ENCODE results near the gene AP3M1.
"Not testable (repeated sequence)": the region's sequence is repeated elsewhere in the genome, so short reads cannot be mapped to it uniquely, and the experiment has no call there.

The AP3M1 gene, protein sequence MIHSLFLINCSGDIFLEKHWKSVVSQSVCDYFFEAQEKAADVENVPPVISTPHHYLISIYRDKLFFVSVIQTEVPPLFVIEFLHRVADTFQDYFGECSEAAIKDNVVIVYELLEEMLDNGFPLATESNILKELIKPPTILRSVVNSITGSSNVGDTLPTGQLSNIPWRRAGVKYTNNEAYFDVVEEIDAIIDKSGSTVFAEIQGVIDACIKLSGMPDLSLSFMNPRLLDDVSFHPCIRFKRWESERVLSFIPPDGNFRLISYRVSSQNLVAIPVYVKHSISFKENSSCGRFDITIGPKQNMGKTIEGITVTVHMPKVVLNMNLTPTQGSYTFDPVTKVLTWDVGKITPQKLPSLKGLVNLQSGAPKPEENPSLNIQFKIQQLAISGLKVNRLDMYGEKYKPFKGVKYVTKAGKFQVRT

DNA sequence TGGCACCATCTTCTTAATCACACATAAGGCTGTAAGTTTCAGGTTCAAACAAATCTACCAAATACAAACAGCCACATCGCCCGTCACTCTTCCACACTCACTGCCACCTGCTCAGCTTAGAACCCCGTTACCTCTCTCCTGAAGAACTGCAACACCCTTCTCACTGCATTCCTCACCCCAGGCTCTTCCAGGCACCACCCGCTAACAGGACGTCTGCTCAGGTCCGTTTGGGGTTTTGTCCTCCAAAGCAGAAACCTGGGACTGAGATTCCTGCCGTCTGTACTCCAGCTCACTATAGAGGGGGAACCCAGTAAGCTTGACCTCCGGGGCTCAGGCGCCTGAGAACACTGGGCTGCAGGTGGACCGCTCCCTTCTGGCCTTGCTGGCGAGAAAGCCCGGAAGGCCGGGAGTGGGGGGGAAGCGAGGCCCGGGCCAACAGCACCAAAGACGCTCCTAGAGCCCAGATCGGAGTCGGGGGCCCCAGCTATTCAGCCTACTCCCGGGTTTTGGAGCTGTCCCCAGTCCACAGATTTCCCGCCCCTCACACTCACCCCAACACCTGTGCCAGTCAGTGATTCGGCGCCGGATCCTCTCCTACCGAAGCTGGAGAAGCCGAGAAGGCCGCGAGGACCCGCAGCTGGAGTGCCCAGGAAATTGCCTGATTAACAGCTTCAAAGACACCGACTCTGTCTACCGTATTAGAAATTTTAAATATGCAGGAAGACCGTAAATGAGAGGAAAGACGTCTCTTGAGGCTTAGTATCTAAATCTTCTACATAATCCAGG is at the start of gene AP3M1:
TSS of gene AP3M1 (minus strand) at position 625 of the 786 bp plus-strand sequence. CDS start 12,449 bp downstream, outside the sequence.
- DNase-seq: no peak

DNA sequence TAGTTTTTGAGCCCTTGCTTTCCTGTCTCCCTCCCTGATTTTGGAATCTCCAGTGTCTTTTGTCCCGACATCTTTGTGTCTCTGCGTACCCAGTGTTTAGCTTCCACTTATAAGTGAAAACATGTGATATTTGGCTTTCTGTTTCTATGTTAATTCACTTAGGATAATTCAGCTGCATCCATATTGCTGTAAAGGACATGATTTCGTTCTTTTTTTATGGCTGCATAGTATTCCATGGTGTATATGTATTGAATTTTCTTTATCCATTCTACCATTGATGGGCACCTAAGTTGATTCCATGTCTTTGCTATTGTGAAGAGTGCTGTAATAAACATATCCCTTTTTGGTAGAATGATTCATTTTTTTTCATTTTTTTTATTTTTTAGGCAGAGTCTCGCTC is 48.7 kb upstream of the AP3M1 start:
- no peak for DNase-seq

DNA sequence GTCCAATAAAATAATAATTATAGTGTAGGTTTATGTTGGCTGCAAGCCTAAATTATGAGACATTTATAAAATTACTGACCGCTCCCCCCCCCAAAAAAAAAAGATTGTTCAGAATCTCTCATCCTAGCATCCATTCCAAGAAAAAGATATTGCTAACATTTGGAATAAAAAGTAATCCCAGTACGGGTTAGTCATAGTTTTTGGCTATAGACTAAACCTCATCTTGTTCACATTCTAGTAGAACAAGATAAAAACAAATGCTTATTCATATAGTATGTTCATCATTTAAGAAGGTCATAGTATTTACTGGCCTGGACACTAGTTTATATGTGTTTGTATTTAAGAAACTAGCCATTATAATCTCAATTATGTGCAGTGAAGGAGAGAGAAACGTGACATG is 44.4 kb upstream of the AP3M1 start:
- no peak for DNase-seq

DNA sequence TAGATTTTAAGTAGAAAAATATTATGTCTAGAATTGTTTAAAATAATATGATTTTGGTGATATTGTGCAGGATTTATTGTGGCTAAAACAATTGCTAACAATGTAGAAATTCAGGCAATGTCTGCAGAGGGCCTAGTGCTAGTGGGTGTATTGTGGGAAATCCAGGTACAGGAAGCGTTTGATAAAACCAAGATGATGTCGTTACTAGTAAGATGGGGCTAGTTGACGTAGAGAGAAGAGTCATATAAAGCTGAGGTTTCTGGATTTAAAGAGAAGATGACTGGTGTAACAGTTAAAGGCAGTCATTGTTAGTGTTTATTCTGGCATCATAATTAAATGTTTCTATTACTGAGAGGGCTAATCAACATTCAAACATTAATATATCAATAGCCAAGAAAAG is 43.9 kb upstream of the AP3M1 start:
- DNase-seq: no peak

DNA sequence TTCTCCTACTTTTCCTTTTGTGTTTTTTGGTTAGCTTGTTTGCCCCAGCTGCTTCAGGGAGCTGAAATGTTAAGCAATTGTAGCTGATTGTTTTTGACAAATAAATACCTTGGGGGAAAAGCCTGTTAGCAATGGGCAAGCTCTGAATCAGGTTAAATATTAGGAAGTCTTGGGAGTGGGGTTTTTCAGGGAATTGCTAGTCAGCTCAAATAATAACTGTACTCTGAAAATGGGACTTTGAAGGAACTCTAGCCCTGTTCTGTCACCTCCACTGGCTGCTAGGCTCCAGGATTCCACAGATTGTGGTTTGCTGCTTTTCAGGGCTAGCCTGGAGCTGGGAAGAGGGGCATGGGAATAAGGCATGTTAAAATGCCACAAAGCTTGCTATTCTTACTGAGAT is 39.9 kb upstream of the AP3M1 start:
- DNase-seq: no peak

DNA sequence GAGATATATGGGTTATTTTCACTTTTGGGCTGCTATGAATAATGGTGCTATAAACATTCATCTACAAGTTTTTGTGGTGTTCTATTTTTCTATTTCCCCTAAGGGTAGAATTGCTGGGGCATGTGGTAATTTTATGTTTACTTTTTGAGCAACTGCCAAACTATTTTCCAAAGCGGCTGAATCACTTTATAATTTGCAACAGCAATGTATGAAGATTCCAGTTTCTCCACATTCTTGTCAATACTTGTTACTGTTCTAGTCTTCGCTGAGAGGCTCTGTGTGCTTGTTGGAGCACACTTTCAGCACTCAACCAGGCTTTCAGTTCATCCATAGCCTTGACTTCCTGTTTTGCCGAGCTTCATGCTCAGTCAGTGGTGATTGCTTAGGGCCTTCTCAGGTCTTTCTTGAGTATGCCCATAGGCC is 39.4 kb upstream of the AP3M1 start:
- DNase-seq: peak; percentile 66

DNA sequence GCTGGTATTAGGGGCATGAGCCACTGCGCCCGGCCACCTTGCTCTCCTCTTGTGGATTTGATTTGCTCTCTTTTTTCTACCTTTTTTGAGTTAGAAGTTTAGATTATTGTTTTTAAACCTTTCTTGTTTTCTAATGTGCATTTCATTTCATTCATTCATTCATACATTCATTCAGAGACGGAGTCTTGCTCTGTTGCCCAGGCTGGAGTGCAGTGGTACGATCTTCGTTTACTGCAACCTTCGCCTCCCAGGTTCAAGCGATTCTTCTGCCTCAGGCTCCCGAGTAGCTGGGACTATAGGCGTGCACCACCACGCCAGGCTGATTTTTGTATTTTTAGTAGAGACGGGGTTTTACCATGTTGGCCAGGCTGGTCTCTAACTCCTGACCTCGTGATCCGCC is 38.0 kb upstream of the AP3M1 start:
- not testable (repeated sequence) for DNase-seq

DNA sequence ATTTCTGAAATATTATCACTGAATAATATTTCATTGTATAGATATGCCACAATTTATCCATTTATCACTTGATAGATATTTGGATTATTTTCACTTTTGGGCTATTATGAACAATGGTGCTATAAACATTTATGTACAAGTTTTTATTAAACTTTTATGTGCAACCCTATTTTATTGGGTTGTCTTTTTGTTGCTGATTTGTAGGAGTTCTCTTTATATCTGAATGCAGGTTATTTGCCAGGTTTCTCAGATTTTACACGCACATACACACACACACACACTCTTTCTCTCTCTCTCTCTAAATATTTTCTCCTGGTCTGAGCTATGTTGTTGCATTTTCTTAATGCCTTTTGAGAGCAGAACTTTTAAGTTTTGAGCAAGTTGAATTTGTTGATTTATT is 36.6 kb upstream of the AP3M1 start:
- no peak for DNase-seq

DNA sequence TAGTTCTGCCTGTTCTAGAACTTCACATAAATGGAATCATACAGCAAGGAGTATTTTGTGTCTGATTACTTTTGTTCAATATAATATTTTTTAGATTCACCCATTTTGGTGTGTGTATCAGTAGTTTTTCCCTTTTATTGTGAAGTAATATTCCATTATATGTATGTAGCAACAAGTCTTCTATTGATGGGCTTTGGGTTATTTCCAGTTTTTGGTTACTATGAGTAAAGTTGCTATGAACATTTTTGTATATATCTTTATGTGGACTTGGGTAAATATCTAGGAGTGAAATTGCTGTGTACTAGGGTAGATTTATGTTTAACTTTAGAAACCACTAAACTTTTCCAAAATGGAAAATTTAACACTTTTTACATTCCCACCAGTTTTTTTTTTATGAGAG is 36.0 kb upstream of the AP3M1 start:
- DNase-seq: no peak

DNA sequence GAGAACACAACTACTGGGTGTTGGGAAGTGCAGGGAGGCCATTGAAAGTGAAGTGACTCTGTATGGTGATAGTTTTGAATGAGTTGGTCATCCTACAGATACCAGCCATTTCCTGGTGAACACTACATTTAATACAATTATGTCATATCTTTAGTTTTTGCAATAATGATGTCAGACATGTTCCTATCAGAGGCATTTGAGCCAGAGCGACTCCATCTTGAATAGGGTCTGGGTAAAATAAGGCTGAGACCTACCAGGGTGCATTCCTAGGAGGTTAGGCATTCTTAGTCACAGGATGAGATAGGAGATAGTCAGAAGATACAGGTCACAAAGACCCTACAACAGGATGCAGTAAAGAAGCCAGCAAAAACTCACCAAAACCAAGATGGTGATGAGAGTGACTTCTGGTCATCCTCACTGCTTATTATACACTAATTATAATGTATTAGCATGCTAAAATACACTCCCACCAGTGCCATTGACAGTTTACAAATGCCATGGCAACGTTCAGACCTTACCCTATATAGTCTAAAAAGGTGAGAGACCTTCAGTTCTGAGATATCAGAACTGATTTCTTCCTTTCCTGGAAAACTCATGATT is 28.6 kb upstream of the AP3M1 start:
- no peak for DNase-seq

DNA sequence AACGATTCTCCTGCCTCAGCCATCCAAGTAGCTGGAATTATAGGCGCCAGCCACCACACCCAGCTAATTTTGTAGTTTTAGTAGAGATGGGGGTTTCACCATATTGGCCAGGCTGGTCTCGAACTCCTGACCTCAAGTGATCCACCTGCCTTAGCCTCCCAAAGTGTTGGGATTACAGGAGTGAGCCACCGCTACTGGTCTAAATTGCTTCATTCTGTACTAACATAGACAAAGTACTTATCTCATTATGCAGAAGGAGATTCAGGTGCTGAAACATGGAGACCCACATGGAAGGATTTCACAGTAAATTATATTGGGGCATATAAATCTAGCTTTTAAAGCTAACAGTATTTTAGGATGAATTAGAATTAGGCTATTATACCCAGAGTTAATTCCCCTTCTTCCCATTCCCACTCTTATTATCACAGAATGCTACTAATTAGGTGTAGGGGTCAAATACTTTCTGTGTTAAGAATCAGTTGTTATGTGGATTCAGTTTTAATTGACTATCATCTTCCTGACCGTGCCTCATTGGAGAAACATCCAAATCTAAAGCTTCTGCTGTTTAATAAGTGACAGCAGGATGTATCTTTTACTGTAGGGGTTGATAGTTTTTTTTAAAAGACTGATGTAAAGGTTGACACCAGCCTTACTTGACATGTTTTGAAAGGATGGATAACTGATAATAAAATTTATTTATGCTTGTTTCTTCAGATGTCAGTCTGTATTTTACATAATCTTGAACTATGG is 27.6 kb upstream of the AP3M1 start:
- no peak for DNase-seq

DNA sequence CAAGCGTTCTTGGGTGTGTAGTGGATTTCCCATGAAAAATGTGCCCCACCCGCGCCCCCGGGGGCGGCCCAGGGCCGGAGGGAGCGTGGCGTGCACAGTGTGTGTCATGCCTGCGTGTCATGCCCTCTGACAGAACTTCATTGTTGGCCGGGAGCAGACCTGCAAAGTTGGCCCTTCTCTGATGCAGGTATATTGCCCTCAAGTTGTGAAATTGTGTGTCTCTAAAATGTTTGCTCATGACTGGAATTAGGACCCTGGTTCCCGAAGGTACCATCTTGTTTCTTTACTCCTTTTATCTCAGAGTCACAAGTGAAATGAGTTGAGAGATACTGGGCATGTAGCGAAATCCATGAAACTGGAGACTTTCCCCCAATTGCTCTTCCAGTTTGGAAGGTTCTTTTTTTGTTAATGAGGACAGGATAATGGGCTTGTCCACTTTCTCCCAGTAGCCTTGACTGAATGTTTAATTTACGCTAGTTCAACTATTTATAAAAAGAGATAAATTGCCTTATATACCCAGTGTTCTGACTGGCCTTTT is 26.6 kb upstream of the AP3M1 start:
- DNase-seq: no peak

DNA sequence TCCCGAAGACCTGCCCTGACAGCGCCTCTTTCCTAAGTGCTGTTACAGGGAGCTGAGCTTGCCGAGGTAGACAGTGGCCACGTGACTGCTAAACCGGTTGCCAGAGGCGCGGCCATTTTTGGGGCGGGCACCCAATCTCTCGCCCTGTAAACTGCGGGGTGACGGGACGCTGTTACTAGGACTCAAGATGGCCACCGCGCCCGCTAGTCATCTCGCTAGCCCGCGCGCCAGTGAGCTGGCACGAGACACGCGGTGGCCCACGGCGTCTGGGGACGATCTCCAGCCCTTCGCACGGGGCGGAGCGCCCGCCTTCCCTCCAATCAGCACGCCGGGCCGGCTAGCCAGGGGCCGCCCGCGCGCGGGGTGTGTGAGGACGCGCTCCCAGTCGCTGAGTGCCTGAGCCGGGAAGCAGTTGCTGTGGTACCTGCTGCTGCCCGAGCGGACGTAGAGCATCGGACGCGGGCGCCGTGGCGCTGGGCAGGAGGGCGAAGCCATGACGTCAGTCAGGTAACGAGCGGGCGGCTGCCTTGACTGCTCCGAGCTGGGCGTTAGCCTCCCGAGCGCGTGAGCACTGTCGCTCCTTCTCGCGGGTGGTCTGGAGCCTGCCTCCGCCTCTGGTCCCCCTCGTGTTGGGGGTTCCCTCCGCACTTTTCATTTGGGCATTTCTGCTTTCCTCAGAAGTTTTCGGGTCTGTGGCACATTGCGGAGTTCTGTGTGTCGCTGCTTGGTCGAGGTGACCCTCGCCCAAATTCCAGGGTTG is 25.9 kb upstream of the AP3M1 start:
- peak; percentile 97 for DNase-seq

DNA sequence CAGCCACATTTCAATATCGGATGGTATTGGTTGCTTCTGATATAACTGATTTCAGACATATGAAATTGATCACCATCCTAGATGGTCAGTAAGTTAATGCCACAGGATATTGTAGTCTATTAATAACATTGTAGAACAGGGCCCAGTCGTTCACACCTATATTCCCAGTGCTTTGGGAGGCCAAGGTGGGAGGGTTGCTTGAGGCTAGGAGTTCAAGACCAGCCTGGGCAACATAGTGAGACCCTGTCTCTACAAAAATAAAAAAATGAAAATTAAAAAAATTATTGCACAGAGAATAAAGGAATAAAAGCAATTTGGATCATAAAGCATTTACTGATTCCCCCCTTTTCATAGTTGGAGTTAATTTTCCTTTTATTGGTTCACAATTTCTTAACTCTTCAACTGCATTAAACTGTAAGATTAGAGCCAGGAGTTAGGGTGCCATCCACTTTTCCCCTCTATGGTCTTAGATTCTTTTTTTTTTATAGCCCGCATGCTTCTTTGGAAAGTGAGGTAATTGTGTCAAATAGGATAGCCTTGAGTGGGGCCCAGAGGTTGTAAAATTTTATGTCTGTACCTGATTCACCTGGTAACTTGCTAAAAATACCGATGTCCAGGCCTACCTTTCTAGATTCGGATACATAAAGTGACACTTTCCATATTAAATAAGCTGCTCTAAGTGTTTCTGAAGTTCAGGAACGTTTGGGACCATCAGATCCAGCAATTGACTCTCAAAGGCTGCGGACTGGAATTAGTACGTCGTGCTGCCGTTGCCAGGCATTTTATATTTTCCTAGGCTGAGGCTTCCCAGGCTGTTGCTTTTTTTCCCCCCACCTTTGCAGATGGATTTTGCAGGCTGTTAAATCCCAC is 25.1 kb upstream of the AP3M1 start:
- no peak for DNase-seq

DNA sequence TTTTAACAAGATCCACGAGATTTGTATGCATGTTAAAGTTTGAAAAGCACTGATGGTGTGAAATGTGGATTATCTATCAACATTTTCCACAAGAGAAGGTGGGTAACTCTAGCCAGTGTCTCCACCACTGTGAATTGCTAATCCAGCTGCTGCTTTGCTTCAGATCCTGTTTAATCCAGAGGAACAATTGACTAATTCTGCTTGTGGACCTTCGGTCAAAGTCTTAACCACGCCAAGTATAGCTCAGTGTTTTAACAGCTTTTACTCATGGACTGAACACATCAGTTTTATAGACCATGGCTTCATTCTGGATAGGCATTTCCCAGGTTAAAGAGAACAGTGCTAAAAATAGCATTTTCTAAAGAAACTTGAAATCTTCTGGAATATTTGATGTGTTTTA is 23.9 kb upstream of the AP3M1 start:
- no peak for DNase-seq

DNA sequence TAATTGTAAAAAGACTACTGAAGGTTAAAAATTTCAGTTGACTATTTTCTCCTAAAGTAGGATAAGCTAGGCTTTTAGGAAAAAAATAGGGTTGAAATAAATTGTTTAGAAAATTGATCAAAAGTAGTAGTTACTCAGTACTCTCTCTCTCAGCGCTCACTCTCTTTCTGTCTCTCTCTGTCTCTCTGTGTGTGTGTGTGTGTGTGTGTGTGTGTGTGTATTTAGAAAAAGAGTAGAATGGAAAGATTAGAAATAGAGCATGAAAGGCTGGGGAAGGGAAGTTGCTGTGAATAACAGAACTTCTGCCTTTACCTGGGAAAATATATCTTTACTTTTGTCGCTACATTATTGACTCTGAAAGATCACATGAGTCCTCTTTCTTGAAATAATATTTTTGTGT is 21.0 kb upstream of the AP3M1 start:
- DNase-seq: no peak

DNA sequence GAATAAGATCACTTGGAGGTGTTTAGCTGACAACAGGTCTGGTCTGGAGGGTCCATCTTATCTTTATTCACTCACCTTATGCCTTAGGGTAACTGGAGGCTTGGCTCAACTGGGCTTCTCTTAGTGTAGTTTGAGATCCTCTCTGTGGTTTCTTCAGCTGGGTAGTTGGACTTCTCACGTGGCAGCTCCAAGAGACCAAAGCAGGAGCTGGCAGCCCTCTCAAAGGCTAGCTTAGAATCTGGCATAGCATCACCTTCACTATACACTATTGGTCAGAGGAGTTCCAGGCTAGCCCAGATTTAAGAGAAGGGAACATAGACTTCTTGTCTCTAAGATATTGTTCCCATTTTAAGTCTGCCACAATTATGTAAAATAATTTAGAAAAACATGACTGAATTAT is 16.8 kb upstream of the AP3M1 start:
- no peak for DNase-seq

DNA sequence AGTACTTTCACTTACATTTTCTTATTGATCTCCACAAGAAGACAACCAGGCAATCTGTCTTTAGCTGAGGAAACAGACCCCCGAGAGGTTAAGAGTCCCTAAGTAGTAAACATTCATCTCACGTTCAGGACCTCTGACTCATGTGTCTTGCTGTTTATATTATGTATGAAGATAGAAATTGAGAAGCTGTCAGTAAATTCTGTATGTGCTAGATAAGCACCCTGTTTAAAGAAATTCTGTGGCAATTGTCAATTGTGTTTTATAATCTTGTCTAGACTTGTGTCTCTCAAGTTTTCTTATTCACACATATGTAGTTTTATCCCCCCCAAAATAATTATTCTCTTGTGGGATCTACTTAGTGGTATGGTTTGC is 14.9 kb upstream of the AP3M1 start:
- no peak for DNase-seq

DNA sequence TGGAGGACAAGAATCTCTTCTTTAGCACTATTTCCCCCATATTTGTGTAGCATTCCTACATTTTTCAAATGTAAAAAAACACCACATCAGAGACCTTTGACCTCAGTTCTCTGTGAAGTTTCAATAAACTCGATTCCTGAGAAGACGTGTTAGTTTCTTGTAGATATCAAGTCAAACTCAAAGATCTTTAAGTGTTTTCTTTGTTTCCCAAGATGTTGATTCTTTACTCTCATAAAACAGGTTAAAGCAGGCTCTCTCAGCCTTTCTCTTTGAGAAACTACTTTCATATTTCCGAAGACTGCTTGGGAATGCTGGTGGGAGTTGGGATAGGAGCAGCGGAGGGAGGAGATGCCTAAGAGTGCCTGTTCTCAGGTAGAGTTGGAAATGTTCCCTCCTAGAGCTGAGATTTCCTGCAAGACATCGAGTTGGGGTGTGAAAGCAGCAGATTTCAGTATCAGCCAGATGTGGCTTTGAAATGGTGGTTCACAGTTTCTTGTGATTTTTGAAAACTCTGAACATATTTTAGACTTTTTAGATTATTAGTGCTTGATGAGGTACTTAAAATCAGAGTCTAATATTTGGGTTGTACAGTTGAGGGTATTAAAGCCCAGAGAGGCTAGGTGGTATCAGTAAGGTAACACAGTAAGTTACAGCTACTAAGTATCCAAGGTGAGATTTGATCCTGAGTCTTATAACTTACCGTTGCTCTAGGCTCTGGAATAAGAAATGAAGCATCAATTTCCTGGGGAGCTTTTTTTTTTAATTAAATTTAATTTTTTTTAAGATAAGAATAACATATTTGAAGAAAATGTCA is 14.3 kb upstream of the AP3M1 start:
- no peak for DNase-seq

Data from eye (tissue), 1 donor.